Upper lobe of right lung (tissue), 1 donor: ENCODE results near the gene CLEC18B. TPM values are rescaled to one million over a fixed set of nuclear protein-coding genes. Genes with fewer than 3 reads are reported as not detected.
"Not testable (repeated sequence)": the region's sequence is repeated elsewhere in the genome, so short reads cannot be mapped to it uniquely, and the experiment has no call there.

ENCODE experiments used
- ATAC-seq: fragments of 200-7000 bp; cut with Tn5 transposase; one replicate; pipeline ENCODE4 v1.9.1; 2020; ENCODE audit warnings: mild to moderate bottlenecking, moderate library complexity
- DNase-seq: peaks from one replicate; pipeline ENCODE4 v3.0.0-alpha.2; 2020
- H3K27ac ChIP-seq: fragments of 200-600 bp; one replicate; pipeline ENCODE4 v1.8.0; 2022
- H3K27me3 ChIP-seq: fragments of 200-600 bp; one replicate; pipeline ENCODE4 v1.8.0; 2022; ENCODE audit warnings: mild to moderate bottlenecking
- H3K36me3 ChIP-seq: fragments of 200-600 bp; one replicate; pipeline ENCODE4 v1.8.0; 2022
- H3K4me1 ChIP-seq: fragments of 200-600 bp; one replicate; pipeline ENCODE4 v1.8.0; 2022
- H3K4me3 ChIP-seq: fragments of 200-600 bp; one replicate; pipeline ENCODE4 v1.8.0; 2022; ENCODE audit warnings: mild to moderate bottlenecking
- H3K9me3 ChIP-seq: fragments of 200-600 bp; one replicate; pipeline ENCODE4 v1.8.0; 2022
- intact Hi-C: fragments of 100-400 bp; cut with DNase I; formaldehyde crosslinking; loops from one replicate; pipeline ENCODE4 v1.11.0; 2022
- total RNA-seq: library from RNA; stranded (reverse); fragmentation: NEBNext Ultra II Directional; extraction: Animal tissue kit (Norgen Biotek cat#: 25700); gene quantifications from one replicate; pipeline ENCODE4 v1.2.1, GENCODE V29; 2021
- donor health status: DM: no; HTN: yes; CAD: no; lungs with severe emphysema.

CLEC18B gene
- total RNA-seq, 1 donor from 2014 or later, result not detected

DNA sequence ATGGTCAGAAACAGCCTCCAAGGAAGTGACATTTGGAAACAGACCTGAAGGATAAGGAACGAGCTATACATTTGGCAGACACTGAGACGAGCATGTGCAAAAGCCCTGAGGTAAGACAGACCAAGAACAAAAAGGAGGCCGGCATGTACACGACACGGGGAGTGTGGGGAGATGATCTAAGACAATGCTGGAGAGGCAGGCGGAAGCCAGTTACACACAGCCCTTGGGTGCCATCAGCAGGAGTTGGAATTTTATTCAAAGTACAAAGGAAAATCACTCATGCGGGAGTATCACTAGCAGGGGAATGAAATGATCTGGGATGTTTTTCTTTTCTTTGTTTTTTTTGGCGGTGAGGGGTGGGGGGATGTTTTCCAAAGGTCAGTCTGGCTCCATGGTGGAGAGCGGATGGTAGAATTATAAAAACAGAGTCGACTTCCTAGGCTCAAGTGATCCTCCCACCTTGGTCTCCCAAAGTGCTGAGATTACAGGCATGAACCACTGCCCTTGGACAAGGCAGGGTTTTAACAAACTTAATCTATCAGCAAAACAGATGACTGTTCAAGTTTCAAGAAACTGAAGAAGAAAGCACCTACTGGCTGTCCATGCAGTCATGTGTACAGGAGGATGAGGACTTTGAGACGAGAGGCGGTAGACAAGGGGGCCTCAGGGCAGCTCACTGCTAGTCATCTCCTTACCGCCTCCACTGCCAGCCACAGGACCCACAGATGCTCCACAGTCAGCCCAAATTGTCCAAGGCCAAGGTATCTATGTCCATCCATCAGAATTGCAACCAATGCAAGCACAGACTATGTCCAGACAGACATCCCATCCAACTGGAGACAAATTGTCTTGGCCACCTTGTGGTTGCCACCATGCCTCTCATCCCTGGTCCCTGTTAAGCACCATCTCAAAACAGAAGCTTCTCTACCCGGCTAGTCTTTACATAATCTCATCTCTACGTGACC, 59.4 kb downstream of the CLEC18B start:
- not testable (repeated sequence) for H3K27me3 ChIP-seq, H3K4me1 ChIP-seq
- peaks cover 30% of the 10 kb centered on the region for H3K36me3 ChIP-seq

More for the DNA sequence above, 59.4 kb downstream of the CLEC18B start:
- H3K4me3 ChIP-seq, intact Hi-C loops, H3K27ac ChIP-seq, H3K9me3 ChIP-seq, DNase-seq, ATAC-seq: not testable (repeated sequence)

Other genes with a start within 250 kb of the CLEC18B start
- 59.7 TPM for gene PSMD7, start 124.7 kb downstream of the CLEC18B start, total RNA-seq
- not detected for gene NPIPB15, start 45.2 kb downstream of the CLEC18B start, total RNA-seq
- 112 TPM for gene GLG1, start 185.6 kb upstream of the CLEC18B start, total RNA-seq
- 16.7 TPM for gene RFWD3, start 245.4 kb upstream of the CLEC18B start, total RNA-seq